Smooth muscle cell (in vitro differentiated cells): Measurements from ENCODE around the gene POU3F2. TPM values are rescaled to one million over a fixed set of nuclear protein-coding genes. Genes with fewer than 3 reads are reported as not detected.

Source experiments
- DNase-seq: peaks from one replicate; lab custom pipeline; 2025; ENCODE audit not compliant: unreplicated experiment; lab: John Stamatoyannopoulos, UW
- H2AFZ ChIP-seq: fragments of 200-600 bp; sonication (generic); 2 replicates; pipeline ENCODE4 v1.6.0; 2016; ENCODE audit warnings: antibody characterized with exemption, low read depth, mild to moderate bottlenecking
- H3F3A ChIP-seq: fragments of 200-600 bp; sonication (generic); 2 replicates; pipeline ENCODE4 v1.6.0; 2017; ENCODE audit warnings: antibody characterized with exemption, low read depth
- H3K27ac ChIP-seq: fragments of 200-600 bp; sonication (generic); 2 replicates; pipeline ENCODE4 v1.5.1; 2016; ENCODE audit warnings: low read depth, mild to moderate bottlenecking
- H3K27me3 ChIP-seq: fragments of 200-600 bp; sonication (generic); 2 replicates; pipeline ENCODE4 v1.6.1; 2016; ENCODE audit warnings: low read depth, mild to moderate bottlenecking
- H3K36me3 ChIP-seq: fragments of 200-600 bp; sonication (generic); 2 replicates; pipeline ENCODE4 v1.5.1; 2016; ENCODE audit warnings: low read depth
- H3K4me1 ChIP-seq: fragments of 200-600 bp; sonication (generic); 2 replicates; pipeline ENCODE4 v1.5.1; 2016; ENCODE audit warnings: low read depth
- H3K4me2 ChIP-seq: fragments of 200-600 bp; sonication (generic); 2 replicates; pipeline ENCODE4 v1.6.0; 2016; ENCODE audit warnings: mild to moderate bottlenecking
- H3K4me3 ChIP-seq: fragments of 200-600 bp; sonication (generic); 2 replicates; pipeline ENCODE4 v1.5.1; 2016; ENCODE audit warnings: mild to moderate bottlenecking
- H3K79me2 ChIP-seq: fragments of 200-600 bp; sonication (generic); 2 replicates; pipeline ENCODE4 v1.6.0; 2016; ENCODE audit warnings: low read depth, mild to moderate bottlenecking
- H3K9ac ChIP-seq: fragments of 200-600 bp; sonication (generic); 2 replicates; pipeline ENCODE4 v1.6.0; 2016; ENCODE audit warnings: low read depth
- H3K9me3 ChIP-seq: fragments of 200-600 bp; sonication (generic); replicated peaks from 2 replicates; pipeline ENCODE4 v1.5.1; 2016; ENCODE audit warnings: low read depth
- H4K20me1 ChIP-seq: fragments of 200-600 bp; sonication (generic); 2 replicates; pipeline ENCODE4 v1.6.0; 2016; ENCODE audit warnings: low read depth
- WGBS: methylation state at CpG from one replicate; pipeline ENCODE4 v1.1.7; 2016; ENCODE audit warnings: low lambda C conversion rate; 5-methylcytosine and 5-hydroxymethylcytosine counted together
- polyA plus RNA-seq: library from polyadenylated mRNA; unstranded; fragments of >200 nt; fragmentation: Nextera tagmentation; extraction: Ambion mirVana; gene quantifications from 2 replicates; pipeline ENCODE4 v1.2.1, GENCODE V29; 2016
- total RNA-seq: library from RNA; depleted of rRNA; stranded (reverse); fragments of >200 nt; gene quantifications from 2 replicates; pipeline ENCODE4 v1.2.3, GENCODE V29; 2014
- TF ChIP-seq, protein P1 (sequence below): fragments of 200-600 bp; sonication (generic); IDR thresholded peaks from 2 replicates; pipeline ENCODE4 v1.5.1; 2017; ENCODE audit warnings: borderline replicate concordance, mild to moderate bottlenecking, antibody characterized with exemption; ENCODE audit not compliant: insufficient read depth, poor library complexity, severe bottlenecking

POU3F2 gene
- total and polyA plus RNA-seq, 2 experiments from 2014 or later = not detected

GRCh38 chr6:98825600-98826230 is 8.7 kb upstream of the POU3F2 start:
- Histone ChIP-seq H3K27me3 (peaks cover 79% of the 10 kb centered on the region), H3K79me2 (no peaks in the 10 kb centered on the region), H3K4me3 (no peak overlapping the region), H3K27ac (no peak overlapping the region), H2AFZ (no peak overlapping the region), H4K20me1 (no peaks in the 10 kb centered on the region), H3K4me1 (peaks cover 33% of the 10 kb centered on the region), H3K9ac (no peak overlapping the region), H3K4me2 (peak overlapping the region; percentile 87), H3K36me3 (no peaks in the 10 kb centered on the region), H3K9me3 (no peaks in the 10 kb centered on the region), H3F3A (no peaks in the 10 kb centered on the region)
- 4% methylated on average over 19 of the region's 19 CpGs for WGBS
- DNase-seq = no peak
- TF ChIP-seq, protein P1, sequence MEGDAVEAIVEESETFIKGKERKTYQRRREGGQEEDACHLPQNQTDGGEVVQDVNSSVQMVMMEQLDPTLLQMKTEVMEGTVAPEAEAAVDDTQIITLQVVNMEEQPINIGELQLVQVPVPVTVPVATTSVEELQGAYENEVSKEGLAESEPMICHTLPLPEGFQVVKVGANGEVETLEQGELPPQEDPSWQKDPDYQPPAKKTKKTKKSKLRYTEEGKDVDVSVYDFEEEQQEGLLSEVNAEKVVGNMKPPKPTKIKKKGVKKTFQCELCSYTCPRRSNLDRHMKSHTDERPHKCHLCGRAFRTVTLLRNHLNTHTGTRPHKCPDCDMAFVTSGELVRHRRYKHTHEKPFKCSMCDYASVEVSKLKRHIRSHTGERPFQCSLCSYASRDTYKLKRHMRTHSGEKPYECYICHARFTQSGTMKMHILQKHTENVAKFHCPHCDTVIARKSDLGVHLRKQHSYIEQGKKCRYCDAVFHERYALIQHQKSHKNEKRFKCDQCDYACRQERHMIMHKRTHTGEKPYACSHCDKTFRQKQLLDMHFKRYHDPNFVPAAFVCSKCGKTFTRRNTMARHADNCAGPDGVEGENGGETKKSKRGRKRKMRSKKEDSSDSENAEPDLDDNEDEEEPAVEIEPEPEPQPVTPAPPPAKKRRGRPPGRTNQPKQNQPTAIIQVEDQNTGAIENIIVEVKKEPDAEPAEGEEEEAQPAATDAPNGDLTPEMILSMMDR = no peak

GRCh38 chr6:98827295-98828159 is 6.8 kb upstream of the POU3F2 start:
- Histone ChIP-seq H3K9ac (no peak overlapping the region), H3K4me3 (no peak overlapping the region), H3K79me2 (no peaks in the 10 kb centered on the region), H3K36me3 (no peaks in the 10 kb centered on the region), H3K4me2 (peak overlapping the region; percentile 53), H3K4me1 (peaks cover 49% of the 10 kb centered on the region), H3F3A (no peaks in the 10 kb centered on the region), H3K9me3 (no peaks in the 10 kb centered on the region), H4K20me1 (no peaks in the 10 kb centered on the region), H2AFZ (no peak overlapping the region), H3K27ac (no peak overlapping the region), H3K27me3 (peaks cover 96% of the 10 kb centered on the region)
- no peak for DNase-seq
- 2% methylated on average over 40 of the region's 44 CpGs for WGBS
- TF ChIP-seq, protein P1 = no peak

- Histone ChIP-seq H4K20me1 (no peaks in the 10 kb centered on the region), H3F3A (no peaks in the 10 kb centered on the region), H3K27me3 (peaks cover 100% of the 10 kb centered on the region), H3K79me2 (no peaks in the 10 kb centered on the region), H2AFZ (no peak overlapping the region), H3K4me3 (no peak overlapping the region), H3K9me3 (no peaks in the 10 kb centered on the region), H3K9ac (no peak overlapping the region), H3K36me3 (no peaks in the 10 kb centered on the region), H3K4me2 (peak overlapping the region; percentile 53), H3K4me1 (peaks cover 49% of the 10 kb centered on the region), H3K27ac (no peak overlapping the region)
- TF ChIP-seq, protein P1 = no peak
- no peak for DNase-seq
- 7% methylated on average over 12 of the region's 12 CpGs for WGBS
Measured at GRCh38 chr6:98828211-98828788, 6.1 kb upstream of the POU3F2 start.
